Activated naive CD8-positive, alpha-beta T cell treated with anti-CD3 and anti-CD28 coated beads, Interleukin-2, amount 50 U/mL, for 24 hours (primary cell): ENCODE data around the gene ACOT7.

Experiments
- ATAC-seq: fragments of 150-1000 bp; cut with Tn5 transposase; one replicate; pipeline ENCODE4 v1.10.0; 2021
- DNase-seq: peaks from one replicate; pipeline ENCODE4 v3.0.0; 2021
- H3K27ac Mint-ChIP-seq: one replicate; pipeline ENCODE4 v1.8.0; 2021; ENCODE audit warnings: mild to moderate bottlenecking, mixed read lengths
- H3K27me3 Mint-ChIP-seq: one replicate; pipeline ENCODE4 v1.8.0; 2021; ENCODE audit warnings: mixed read lengths
- H3K36me3 Mint-ChIP-seq: one replicate; pipeline ENCODE4 v1.8.0; 2021; ENCODE audit warnings: low read depth, mixed read lengths
- H3K4me1 Mint-ChIP-seq: one replicate; pipeline ENCODE4 v1.8.0; 2021; ENCODE audit warnings: mixed read lengths
- H3K4me3 Mint-ChIP-seq: one replicate; pipeline ENCODE4 v1.8.0; 2021; ENCODE audit warnings: mild to moderate bottlenecking, moderate library complexity, mixed read lengths
- H3K9me3 Mint-ChIP-seq: one replicate; pipeline ENCODE4 v1.8.0; 2021; ENCODE audit warnings: mixed read lengths

Gene ACOT7

DNA sequence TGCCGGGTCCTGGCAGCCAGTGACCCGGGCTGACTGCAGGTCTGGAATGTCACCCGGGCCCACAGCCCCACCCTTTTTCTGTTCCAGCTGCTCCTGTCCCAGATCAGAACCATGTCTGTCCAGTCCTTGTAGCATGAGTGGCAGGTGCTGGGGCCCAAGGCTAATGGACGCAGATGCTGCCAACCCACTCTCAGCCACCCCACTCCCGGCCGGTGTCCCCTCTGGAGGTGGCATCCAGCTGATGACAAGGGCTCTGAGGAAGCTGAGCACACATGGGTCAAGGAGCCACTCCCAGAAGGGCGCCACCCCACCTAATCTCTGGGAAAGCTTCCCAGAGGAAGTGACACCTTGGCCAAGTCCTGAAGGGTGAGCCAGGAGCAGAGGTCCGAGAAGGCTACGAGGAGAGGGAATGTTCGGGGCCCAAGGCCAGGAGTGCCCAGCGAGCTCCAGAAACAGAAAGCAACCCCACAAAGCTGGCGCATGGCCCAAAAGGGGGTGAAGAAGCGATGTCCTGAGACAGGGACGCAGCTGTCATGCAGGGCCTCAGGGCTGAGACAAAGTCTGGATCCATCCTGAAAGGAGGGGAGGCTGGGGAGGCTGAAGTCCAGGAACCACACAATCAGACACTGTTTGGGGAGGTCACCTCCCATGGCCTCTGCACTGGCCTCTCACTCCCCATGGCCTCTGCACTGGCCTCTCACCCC is 39.5 kb downstream of the ACOT7 start:
- Mint-ChIP-seq H3K27me3 (no peaks in the 10 kb centered on the region), H3K27ac (no peak overlapping the region), H3K9me3 (no peaks in the 10 kb centered on the region), H3K4me3 (no peak overlapping the region), H3K36me3 (no peaks in the 10 kb centered on the region), H3K4me1 (peaks cover 18% of the 10 kb centered on the region)
- ATAC-seq (no peak), DNase-seq (no peak)

DNA sequence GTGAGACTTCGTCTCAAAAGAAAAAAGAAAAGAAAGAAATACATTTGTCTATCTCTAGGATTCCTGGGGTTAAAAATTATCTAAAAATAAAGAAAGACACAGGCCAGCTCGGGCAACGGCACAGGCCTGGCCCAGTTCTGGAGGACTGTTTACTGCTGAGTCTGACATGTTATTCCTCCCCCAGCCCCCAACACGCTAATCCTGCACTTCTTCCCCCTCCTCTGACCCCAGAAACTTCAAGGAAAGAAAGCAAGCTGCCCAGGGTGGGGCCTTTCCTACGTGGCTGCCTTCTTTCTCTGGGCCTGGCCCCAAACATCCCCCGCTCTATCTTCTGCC is 40.0 kb downstream of the ACOT7 start:
- no peak overlapping the region for H3K27ac Mint-ChIP-seq

DNA sequence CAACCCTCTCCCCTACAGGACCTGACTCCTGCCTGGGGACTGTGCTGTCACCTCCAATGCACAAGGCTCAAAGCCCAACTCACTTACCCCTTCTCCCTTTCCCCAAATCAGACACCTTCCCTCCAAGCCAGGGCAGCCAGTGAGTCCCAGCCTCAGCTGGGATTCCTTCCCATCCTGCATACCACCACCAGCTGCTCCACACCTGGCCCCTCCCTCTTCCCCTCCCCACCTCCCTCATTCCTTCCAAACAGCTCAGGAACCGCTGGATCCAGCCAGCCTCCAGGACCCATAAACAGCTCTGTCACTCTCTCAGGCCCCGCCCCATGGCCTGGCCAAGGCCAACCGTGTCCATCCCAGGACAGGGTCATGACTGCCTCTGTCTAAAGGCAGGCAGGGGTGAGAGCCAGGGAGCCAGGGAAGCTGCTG is 41.4 kb downstream of the ACOT7 start:
- H3K4me3 Mint-ChIP-seq = no peak overlapping the region
- H3K27ac Mint-ChIP-seq = no peak overlapping the region
- H3K9me3 Mint-ChIP-seq = no peaks in the 10 kb centered on the region
- DNase-seq (no peak), ATAC-seq (no peak)
- H3K4me1 Mint-ChIP-seq = peaks cover 16% of the 10 kb centered on the region
- H3K36me3 Mint-ChIP-seq = peaks cover 1% of the 10 kb centered on the region
- H3K27me3 Mint-ChIP-seq = no peaks in the 10 kb centered on the region

More for the DNA sequence above, 40.0 kb downstream of the ACOT7 start:
- no peak for DNase-seq
- no peaks in the 10 kb centered on the region for H3K36me3 Mint-ChIP-seq
- H3K4me1 Mint-ChIP-seq = peaks cover 18% of the 10 kb centered on the region
- no peak overlapping the region for H3K4me3 Mint-ChIP-seq
- no peaks in the 10 kb centered on the region for H3K9me3 Mint-ChIP-seq
- no peaks in the 10 kb centered on the region for H3K27me3 Mint-ChIP-seq
- ATAC-seq = no peak

DNA sequence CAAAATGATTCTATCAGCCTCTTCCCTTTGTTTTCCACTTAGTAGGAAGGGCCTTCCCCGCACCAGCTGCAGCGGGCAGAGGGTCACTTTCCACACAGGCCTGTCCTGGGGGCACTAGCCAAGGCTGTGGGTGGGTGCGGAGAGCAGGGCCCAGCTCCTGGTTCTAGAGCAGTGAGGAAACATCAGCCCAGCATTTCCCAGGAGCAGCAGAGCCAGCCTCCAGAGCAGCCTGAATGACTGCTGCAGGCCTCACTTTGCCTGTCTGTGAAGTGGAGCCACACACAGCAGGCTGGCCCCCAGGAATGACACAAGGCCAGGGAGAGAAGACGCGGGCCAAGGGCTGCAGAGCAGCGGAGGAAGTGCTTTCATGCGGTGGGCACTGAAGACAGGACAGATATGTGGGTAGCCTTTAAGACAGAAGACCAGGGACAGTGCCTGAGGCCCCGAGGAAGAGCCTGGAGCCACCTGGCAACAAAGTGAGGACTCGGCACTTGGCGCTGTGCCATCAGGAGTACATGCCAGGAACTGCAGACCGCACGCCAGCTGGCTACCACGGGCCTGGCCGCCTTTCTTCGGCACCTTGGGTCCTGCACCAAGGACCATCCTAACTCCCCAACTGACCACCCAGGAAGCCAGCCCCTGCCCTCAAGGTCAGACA is 42.0 kb downstream of the ACOT7 start:
- Mint-ChIP-seq H3K27ac (no peak overlapping the region), H3K9me3 (no peaks in the 10 kb centered on the region), H3K4me1 (peaks cover 16% of the 10 kb centered on the region), H3K4me3 (no peak overlapping the region), H3K27me3 (no peaks in the 10 kb centered on the region), H3K36me3 (peaks cover 1% of the 10 kb centered on the region)
- ATAC-seq = no peak
- DNase-seq = no peak

DNA sequence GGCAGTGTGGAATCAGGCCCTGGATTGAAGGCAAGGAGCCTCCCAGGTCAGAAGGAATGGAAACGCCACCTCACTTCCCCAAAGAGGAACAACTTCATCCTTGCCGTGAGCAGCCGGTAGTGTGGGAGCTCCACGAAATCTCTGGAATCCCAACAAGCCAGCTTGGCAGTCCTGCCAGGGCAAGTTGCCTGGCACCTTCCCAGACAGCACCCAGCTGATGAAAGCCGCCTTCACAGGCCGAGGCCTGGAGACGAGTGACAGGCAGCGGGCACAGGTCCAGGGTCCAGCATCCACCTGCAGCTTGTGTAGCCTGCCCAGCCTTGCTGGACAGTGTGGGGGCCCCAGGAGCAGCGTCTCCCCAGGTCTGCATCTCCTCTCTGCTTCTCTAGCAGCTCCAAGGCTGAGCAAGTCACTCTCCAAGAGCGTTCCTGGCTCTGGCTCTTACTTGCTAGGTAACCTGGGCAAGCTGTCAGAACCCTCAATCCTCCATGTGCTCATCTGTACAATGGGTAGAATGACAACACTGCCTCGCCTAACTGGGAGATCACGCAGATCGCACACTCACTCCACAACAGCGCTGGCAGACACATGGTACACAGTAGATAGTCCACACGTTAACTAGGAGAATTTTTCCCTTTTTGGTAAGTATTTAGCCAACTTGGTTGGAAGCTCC is 43.0 kb downstream of the ACOT7 start:
- Mint-ChIP-seq H3K4me3 (no peak overlapping the region), H3K27ac (no peak overlapping the region), H3K36me3 (peaks cover 1% of the 10 kb centered on the region), H3K4me1 (peaks cover 16% of the 10 kb centered on the region), H3K9me3 (no peaks in the 10 kb centered on the region), H3K27me3 (no peaks in the 10 kb centered on the region)
- ATAC-seq = no peak
- no peak for DNase-seq

DNA sequence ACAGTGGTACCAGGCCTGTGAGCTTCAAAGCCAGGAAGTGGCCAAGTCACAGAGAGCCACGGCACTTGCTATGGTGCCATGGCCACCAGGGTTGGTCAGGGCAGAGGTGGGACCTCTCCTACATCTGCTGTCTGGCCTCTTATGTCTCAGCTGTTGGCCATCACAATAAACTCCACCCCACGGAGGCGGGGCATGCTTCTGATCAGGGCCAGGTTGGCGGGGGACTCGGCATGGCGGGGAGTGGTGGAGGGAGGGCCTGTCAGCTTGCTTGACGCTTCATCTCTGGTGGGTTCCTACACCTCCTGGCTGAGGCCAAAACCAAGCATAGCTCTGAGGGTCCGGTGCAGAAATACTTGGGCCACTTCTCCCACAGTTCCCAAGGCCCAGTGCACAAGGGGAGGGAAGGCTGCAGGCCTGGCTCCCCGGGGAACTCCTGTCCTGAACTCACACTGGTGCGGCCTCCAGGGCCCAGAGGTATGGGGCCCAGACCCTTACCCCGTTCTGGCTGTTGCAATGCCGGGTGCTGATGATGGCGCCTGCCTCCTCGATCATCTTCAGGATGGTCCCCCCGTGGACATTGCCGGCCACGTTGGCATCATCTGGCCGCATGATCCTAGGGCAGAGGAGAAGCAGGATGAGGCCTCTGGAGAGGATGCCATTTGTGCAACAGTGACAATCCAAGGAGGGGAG is 44.2 kb downstream of the ACOT7 start:
- DNase-seq = no peak
- H3K36me3 Mint-ChIP-seq = peaks cover 1% of the 10 kb centered on the region
- no peaks in the 10 kb centered on the region for H3K9me3 Mint-ChIP-seq
- H3K27me3 Mint-ChIP-seq = no peaks in the 10 kb centered on the region
- H3K4me3 Mint-ChIP-seq = no peak overlapping the region
- peak overlapping the region; percentile 35 for H3K27ac Mint-ChIP-seq
- no peak for ATAC-seq
- peaks cover 16% of the 10 kb centered on the region for H3K4me1 Mint-ChIP-seq

DNA sequence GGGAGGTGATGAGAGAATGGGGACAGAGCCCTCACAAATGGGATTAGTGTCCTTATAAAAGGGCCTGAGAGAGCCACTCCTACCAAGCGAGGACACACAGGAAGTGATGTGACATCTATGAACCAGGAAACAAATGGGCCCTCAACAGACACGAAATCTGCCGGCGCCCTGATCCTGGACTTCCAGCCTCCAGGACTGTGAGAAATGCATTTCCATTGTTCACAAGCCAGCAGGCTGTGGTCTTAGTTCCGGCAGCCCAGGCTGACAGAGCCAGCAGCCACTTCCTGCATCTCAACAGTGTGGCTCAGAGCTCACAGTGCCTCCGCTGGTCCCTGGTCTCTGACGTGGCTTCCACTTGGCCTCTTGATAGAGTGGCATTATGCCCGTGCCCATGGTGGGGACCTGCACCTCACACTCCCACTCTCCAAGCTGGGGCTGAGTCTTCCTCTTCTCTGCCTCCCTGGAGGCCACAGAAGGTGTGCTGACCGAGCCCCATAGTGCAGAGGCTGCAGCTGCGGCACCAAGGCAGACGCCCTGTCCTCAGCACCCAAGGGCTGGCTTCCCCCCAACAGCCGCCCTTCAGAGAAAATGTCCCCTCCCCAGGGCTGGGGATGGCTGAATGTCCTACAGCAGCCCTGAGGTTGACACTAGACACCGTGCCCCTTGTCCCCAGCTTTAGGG is 44.9 kb downstream of the ACOT7 start:
- peaks cover 16% of the 10 kb centered on the region for H3K4me1 Mint-ChIP-seq
- no peaks in the 10 kb centered on the region for H3K9me3 Mint-ChIP-seq
- no peak overlapping the region for H3K4me3 Mint-ChIP-seq
- no peaks in the 10 kb centered on the region for H3K27me3 Mint-ChIP-seq
- ATAC-seq (peak; percentile 78), DNase-seq (peak; percentile 41)
- peaks cover 1% of the 10 kb centered on the region for H3K36me3 Mint-ChIP-seq
- H3K27ac Mint-ChIP-seq = peak overlapping the region; percentile 78

DNA sequence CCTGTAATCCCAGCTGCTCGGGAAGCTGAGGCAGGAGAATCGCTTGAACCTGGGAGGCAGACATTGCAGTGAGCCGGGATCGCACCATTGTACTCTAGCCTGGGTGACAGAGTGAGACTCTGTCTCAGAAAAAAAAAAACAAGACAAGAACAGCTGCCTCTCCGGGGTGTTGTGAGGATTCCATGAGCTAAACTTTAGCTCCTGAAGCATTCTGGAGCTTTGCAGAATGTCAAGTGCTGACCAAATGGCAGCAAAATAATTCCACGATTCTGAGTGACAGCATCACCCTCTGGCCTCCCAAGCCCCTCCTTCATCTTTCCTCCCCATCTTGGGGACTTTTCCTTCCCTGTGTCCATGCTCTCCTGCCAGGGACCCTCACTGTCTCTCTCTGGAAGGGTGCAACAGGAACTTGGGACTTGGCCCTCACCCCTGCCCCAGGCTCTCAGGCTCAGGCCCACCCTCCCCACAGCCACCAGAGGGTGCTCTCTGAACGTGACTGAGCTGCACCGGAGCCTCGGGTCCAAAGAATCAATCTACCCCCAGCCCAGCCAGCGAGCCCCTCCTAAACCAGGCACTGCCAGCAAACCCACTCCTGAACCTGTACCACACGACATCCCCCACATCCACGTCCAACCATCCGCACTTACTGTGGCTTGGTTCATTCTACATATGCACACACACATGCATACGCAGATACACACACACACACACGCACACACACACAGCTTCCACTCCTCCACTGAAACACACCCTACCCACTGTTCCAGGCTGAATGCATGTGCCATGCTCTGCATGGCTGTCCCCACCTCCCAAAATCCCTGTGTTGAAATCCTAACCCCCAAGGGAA is 45.7 kb downstream of the ACOT7 start:
- H3K27ac Mint-ChIP-seq = peak overlapping the region; percentile 78
- H3K4me1 Mint-ChIP-seq = peaks cover 16% of the 10 kb centered on the region
- peak; percentile 39 for ATAC-seq
- H3K27me3 Mint-ChIP-seq = no peaks in the 10 kb centered on the region
- no peak overlapping the region for H3K4me3 Mint-ChIP-seq
- H3K36me3 Mint-ChIP-seq = peaks cover 1% of the 10 kb centered on the region
- peak; percentile 64 for DNase-seq
- no peaks in the 10 kb centered on the region for H3K9me3 Mint-ChIP-seq

DNA sequence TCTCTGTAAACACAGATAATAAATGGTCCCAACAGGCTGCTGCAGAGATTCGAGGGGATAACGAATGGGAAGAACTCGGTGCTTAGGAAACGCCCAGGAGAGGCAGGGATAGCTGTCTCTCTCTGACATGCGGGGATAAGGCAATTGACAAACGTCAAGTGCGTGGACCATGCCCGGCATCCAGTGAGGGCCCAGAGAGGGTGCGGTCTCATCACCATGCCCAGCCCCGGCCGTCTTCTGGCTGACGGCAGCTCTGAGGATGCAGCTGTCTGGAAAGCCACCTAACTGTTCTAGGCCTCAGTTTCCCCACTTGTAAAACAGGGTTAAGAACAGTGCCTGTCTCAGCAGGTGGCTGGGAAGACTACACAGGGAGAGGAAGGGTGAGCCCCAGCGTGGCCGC is 48.1 kb downstream of the ACOT7 start:
- peaks cover 16% of the 10 kb centered on the region for H3K4me1 Mint-ChIP-seq
- H3K4me3 Mint-ChIP-seq = no peak overlapping the region
- DNase-seq = no peak
- peaks cover 1% of the 10 kb centered on the region for H3K36me3 Mint-ChIP-seq
- no peak overlapping the region for H3K27ac Mint-ChIP-seq
- H3K9me3 Mint-ChIP-seq = no peaks in the 10 kb centered on the region
- ATAC-seq = no peak
- no peaks in the 10 kb centered on the region for H3K27me3 Mint-ChIP-seq

DNA sequence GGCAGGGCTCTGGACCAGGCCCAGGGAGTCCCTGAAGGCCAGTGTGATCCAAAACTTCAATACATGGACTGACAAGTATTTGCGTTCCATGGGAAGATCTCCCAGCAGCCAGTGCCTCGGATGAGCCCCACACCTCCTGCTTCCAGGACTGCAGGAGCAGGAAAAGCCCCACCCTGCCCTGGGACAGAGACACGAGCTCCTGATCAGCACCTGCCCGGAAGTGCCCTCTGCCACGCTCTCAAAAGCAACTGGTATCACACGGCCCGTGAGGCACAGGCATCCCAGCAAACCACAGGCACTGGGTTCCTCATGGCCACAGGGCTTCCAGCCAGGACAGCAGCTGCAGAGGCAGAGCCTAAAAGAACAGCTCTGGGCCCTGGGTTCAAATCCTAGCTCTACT is 48.6 kb downstream of the ACOT7 start:
- DNase-seq (no peak), ATAC-seq (no peak)
- Mint-ChIP-seq H3K4me3 (no peak overlapping the region), H3K9me3 (no peaks in the 10 kb centered on the region), H3K27me3 (no peaks in the 10 kb centered on the region), H3K36me3 (peaks cover 1% of the 10 kb centered on the region), H3K4me1 (peaks cover 16% of the 10 kb centered on the region), H3K27ac (no peak overlapping the region)

DNA sequence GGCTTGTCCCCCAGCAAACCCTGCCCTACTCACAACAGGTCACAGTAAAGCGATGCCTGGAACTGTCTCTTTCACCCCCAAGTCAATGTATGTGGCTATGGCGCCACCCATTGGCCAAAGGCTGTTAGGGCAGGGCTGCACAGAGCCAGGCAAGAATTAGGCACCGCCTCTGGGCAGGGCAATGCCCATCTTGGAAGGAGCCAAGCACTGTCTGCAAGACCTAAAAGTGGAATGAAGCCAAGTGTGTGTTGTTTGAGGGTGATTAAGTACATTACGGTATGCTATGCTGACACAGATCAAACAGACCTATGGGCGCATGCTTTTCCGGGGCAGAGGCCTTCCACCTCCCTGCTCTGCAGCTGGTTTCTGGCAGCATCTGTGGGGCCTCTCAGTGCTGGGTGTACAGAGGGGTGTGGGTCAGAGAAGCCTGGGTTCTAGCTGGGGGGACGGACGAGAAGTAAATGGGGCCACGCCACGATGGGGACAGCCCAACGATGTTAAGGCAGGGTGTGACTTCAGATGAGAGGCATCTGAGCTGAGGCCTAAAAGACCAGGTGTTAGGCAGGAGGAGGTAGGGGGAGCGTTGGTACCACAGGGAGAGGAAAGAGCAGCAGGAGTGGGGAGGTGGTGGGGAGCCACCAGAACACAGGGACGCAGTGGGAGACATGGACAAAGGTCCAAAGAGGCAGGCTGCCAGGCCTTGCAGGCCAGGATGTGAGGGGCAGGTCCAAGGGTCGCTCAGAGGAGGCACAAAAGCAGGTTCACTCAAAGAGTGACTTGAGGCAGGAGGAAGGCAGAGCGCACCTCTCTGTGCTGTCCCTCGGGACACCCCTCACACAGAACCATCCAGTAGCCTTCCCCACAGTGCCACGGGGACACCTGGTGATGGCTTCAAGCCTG is 49.8 kb downstream of the ACOT7 start:
- no peak overlapping the region for H3K4me3 Mint-ChIP-seq
- no peak overlapping the region for H3K27ac Mint-ChIP-seq
- ATAC-seq (peak; percentile 68), DNase-seq (peak; percentile 67)
- no peaks in the 10 kb centered on the region for H3K27me3 Mint-ChIP-seq
- H3K9me3 Mint-ChIP-seq = no peaks in the 10 kb centered on the region
- H3K4me1 Mint-ChIP-seq = peaks cover 9% of the 10 kb centered on the region
- H3K36me3 Mint-ChIP-seq = peaks cover 1% of the 10 kb centered on the region

DNA sequence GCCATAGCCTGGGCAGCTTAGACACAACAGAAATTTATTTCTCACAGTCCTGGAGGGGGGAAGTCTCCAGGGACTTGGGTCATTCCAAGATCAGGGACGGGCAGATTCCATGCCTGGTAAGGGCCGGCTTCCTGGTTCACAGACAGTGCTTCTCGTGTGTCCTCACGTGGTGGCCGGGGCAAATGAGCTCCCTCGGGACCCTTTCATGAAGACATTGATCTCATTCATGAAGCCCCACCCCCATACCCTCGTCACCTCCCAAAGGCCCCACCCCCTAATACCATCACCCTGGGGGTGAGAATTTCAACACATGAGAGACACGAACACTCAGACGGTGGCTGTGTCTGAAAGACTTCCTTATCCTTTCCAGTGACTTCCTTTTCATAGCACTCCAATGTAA is 51.5 kb downstream of the ACOT7 start:
- Mint-ChIP-seq H3K4me1 (no peaks in the 10 kb centered on the region), H3K36me3 (no peaks in the 10 kb centered on the region), H3K4me3 (no peak overlapping the region), H3K27ac (no peak overlapping the region), H3K27me3 (no peaks in the 10 kb centered on the region), H3K9me3 (no peaks in the 10 kb centered on the region)
- DNase-seq = no peak
- ATAC-seq = no peak

DNA sequence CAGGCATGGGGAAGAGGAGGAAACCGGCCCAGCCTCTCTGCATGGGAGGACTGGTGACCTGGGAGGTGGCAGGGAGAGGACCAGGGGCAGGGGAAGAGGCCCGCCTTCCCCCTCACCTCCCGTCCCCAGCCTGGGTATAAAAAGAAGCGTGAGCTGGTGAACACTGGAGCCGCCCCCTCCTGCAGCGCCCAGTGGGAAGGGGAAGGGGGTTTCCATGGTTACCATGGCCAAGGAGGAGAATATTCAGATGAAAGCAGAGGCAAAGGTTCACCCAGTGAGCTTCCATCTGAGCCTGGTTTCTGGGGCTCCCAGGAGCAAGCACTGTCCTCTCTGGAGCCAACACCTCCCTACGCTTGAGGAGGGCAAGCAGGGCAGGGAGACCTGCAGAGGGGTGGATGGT is 54.9 kb downstream of the ACOT7 start:
- no peak for ATAC-seq
- no peak for DNase-seq
- no peak overlapping the region for H3K27ac Mint-ChIP-seq
- H3K4me1 Mint-ChIP-seq = no peaks in the 10 kb centered on the region
- H3K9me3 Mint-ChIP-seq = no peaks in the 10 kb centered on the region
- H3K27me3 Mint-ChIP-seq = no peaks in the 10 kb centered on the region
- no peaks in the 10 kb centered on the region for H3K36me3 Mint-ChIP-seq
- H3K4me3 Mint-ChIP-seq = no peak overlapping the region
